Measurements from ENCODE around the gene DACH2.

The DACH2 gene

GRCh38 chrX:86829786-86830185 is 681.5 kb downstream of the DACH2 start:
- no peak for DNase-seq

- DNase-seq = no peak
These were observed 682.4 kb downstream of the DACH2 start for GRCh38 chrX:86830685-86831084.

- no peak for DNase-seq
These were observed 696.9 kb downstream of the DACH2 start for GRCh38 chrX:86845101-86845500.
